GM12878 (cell line): Measurements from ENCODE around the gene SMIM5. TPM values are rescaled to one million over a fixed set of nuclear protein-coding genes. Genes with fewer than 3 reads are reported as not detected.
A peak's percentile ranks its signal among the peaks of the same experiment; 100 is the strongest.

Experiments used
- ATAC-seq: fragments of 200-7000 bp; cut with Tn5 transposase; 3 replicates; pipeline ENCODE4 v1.9.1; 2020; ENCODE audit warnings: mild to moderate bottlenecking, moderate library complexity
- BruUV-seq: library from RNA; stranded (reverse); fragments of 400-500 nt; replicated peaks from 2 replicates; lab custom pipeline; 2021; lab: Mats Ljungman, UMichigan
- CTCF ChIA-PET: fragments of 300-600 bp; sonication (Branson Sonifier 250); formaldehyde crosslinking; extraction: SDS; loops from one replicate; lab custom pipeline; 2021; ENCODE audit warnings: inconsistent platforms; lab: Yijun Ruan, JAX
- POLR2A ChIA-PET: fragments of 350-600 bp; formaldehyde crosslinking; extraction: SDS; loops from one replicate; lab custom pipeline; 2021; ENCODE audit warnings: inconsistent platforms; lab: Charles Lee
- RAD21 ChIA-PET: fragments of 300-600 bp; sonication (Branson Sonifier 250); formaldehyde crosslinking; loops from one replicate; lab custom pipeline; 2023; ENCODE audit warnings: antibody characterized with exemption; ENCODE audit not compliant: unreplicated experiment; lab: Charles Lee
- SMC1A ChIA-PET: fragments of 300-600 bp; sonication (Branson Sonifier 250); formaldehyde crosslinking; loops from one replicate; lab custom pipeline; 2023; ENCODE audit not compliant: unreplicated experiment, uncharacterized antibody; lab: Charles Lee
- DNase-seq: peaks from one replicate; pipeline ENCODE4 v3.0.0-alpha.2; 2011; ENCODE audit warnings: low read depth, low spot score
- FAIRE-seq: peaks from 3 replicates; lab custom pipeline; 2011; peaks lifted over from hg19 to GRCh38; lab: Jason Lieb, UNC
- H2AFZ ChIP-seq: 2 replicates; pipeline ENCODE4 v1.6.0; 2011; ENCODE audit warnings: low read depth, low read length, control low read depth; ENCODE audit not compliant: control insufficient read depth
- H3K27ac ChIP-seq: 2 replicates; pipeline ENCODE4 v1.5.1; 2011; ENCODE audit warnings: control low read depth; ENCODE audit not compliant: control insufficient read depth, insufficient read depth
- H3K27me3 ChIP-seq, 2 experiments: replicated peaks in 1 of 2; 2 replicates each; pipeline versions ENCODE4 v1.6.0 to v1.6.1; 2011; ENCODE audit warnings: low read length in 1 of 2; ENCODE audit not compliant: control insufficient read depth in 2 of 2, insufficient read depth in 2 of 2
- H3K36me3 ChIP-seq, 2 experiments: 2 replicates each; pipeline ENCODE4 v1.5.1; 2011; ENCODE audit warnings: low read length in 1 of 2; ENCODE audit not compliant: control insufficient read depth in 2 of 2, insufficient read depth in 2 of 2
- H3K4me1 ChIP-seq: 2 replicates; pipeline ENCODE4 v1.6.1; 2011; ENCODE audit warnings: mild to moderate bottlenecking, low read length, moderate library complexity, mixed read lengths; ENCODE audit not compliant: control insufficient read depth, insufficient read depth
- H3K4me2 ChIP-seq: 2 replicates; pipeline ENCODE4 v1.6.0; 2011; ENCODE audit warnings: control low read depth; ENCODE audit not compliant: control insufficient read depth, insufficient read depth
- H3K4me3 ChIP-seq: fragments of 200-600 bp; sonication (generic); 2 replicates; pipeline ENCODE4 v1.5.1; 2016
- H3K79me2 ChIP-seq: 2 replicates; pipeline ENCODE4 v1.6.0; 2011; ENCODE audit warnings: low read length; ENCODE audit not compliant: control insufficient read depth, insufficient read depth
- H3K9ac ChIP-seq: 2 replicates; pipeline ENCODE4 v1.8.0; 2011; ENCODE audit warnings: low read length, control low read depth, mixed read lengths; ENCODE audit not compliant: control insufficient read depth, insufficient read depth
- H3K9me3 ChIP-seq: replicated peaks from 3 replicates; pipeline ENCODE4 v1.5.1; 2011; ENCODE audit warnings: mild to moderate bottlenecking, low read length; ENCODE audit not compliant: control insufficient read depth, insufficient read depth
- H4K20me1 ChIP-seq: 2 replicates; pipeline ENCODE4 v1.6.0; 2011; ENCODE audit not compliant: control insufficient read depth, insufficient read depth
- ESRRA ChIP-seq: IDR thresholded peaks from 2 replicates; pipeline ENCODE4 v1.6.1; 2012; ENCODE audit warnings: mild to moderate bottlenecking, low read length, improper control_type of control experiment
- FOXM1 ChIP-seq: IDR thresholded peaks from 2 replicates; pipeline ENCODE4 v1.6.1; 2012; ENCODE audit warnings: low read depth, mild to moderate bottlenecking, inconsistent platforms, low read length, moderate library complexity
- IKZF1 ChIP-seq: fragments of 450-650 bp; conservative IDR thresholded peaks from 2 replicates; pipeline ENCODE4 v1.6.1; 2017; ENCODE audit warnings: antibody characterized with exemption, mild to moderate bottlenecking
- KLF5 ChIP-seq: fragments of 450-650 bp; IDR thresholded peaks from 2 replicates; pipeline ENCODE4 v1.6.1; 2014; ENCODE audit warnings: mild to moderate bottlenecking; ENCODE audit not compliant: partially characterized antibody
- NR2C2 ChIP-seq: IDR thresholded peaks from 2 replicates; pipeline ENCODE4 v1.6.1; 2011; ENCODE audit warnings: borderline replicate concordance, low read depth; ENCODE audit not compliant: control insufficient read depth, insufficient read length
- PAX5 ChIP-seq: IDR thresholded peaks from 2 replicates; pipeline ENCODE4 v1.6.1; 2011; ENCODE audit warnings: low read depth, low read length, borderline replicate concordance
- PML ChIP-seq: IDR thresholded peaks from 2 replicates; pipeline ENCODE4 v1.6.1; 2012; ENCODE audit warnings: low read length, inconsistent platforms
- RAD21 ChIP-seq: IDR thresholded peaks from 2 replicates; pipeline ENCODE4 v1.6.1; 2011; ENCODE audit warnings: mild to moderate bottlenecking, low read depth, low read length, moderate library complexity; ENCODE audit not compliant: insufficient read depth
- ZNF384 ChIP-seq: IDR thresholded peaks from 2 replicates; pipeline ENCODE4 v1.6.1; 2012; ENCODE audit warnings: low read depth, mild to moderate bottlenecking, low read length, improper control_type of control experiment, borderline replicate concordance
- WGBS: methylation state at CpG from one replicate; pipeline ENCODE4 v1.1.6; 2016; ENCODE audit warnings: low lambda C conversion rate; ENCODE audit not compliant: insufficient replicate concordance, insufficient coverage; ENCODE audit errors: missing lambda C conversion rate; 5-methylcytosine and 5-hydroxymethylcytosine counted together
- in situ Hi-C: fragments of 300-500 bp; cut with MboI; formaldehyde crosslinking; loops from 9 replicates; pipeline ENCODE4 v1.14.3; 2018; ENCODE audit warnings: mixed read lengths
- intact Hi-C: fragments of 100-400 bp; cut with micrococcal nuclease; formaldehyde crosslinking; loops from one replicate; pipeline ENCODE4 v1.14.2; 2022; ENCODE audit not compliant: unreplicated experiment
- polyA plus RNA-seq, 11 experiments: library from polyadenylated mRNA; depleted of rRNA in 4 of 11; unstranded in 6 of 11; stranded (reverse) in 5 of 11; fragments of >200 nt; fragmentation: Nextera tagmentation in 4 of 11; fragmentation: Illumina TruSeq in 1 of 11; extraction: Ambion mirVana in 4 of 11; extraction: Trizol in 1 of 11; gene quantifications; 1 replicate in 1 of 11; 2 replicates in 10 of 11; pipeline versions ENCODE4 v1.2.1 to v1.2.3, GENCODE V29; 2011 to 2016; ENCODE audit warnings: inconsistent platforms in 2 of 11, missing spikeins in 2 of 11, low read depth in 1 of 11
- total RNA-seq, 4 experiments: library from RNA; depleted of rRNA in 3 of 4; stranded (reverse); fragments of >200 nt in 3 of 4; fragmentation: Illumina TruSeq in 1 of 4; extraction: Trizol in 1 of 4; gene quantifications; 2 replicates each; pipeline versions ENCODE4 v1.2.1 to v1.2.3, GENCODE V29; 2013 to 2021
- TF ChIP-seq, protein P1 (sequence below): fragments of 450-650 bp; IDR thresholded peaks from 2 replicates; pipeline ENCODE4 v1.6.1; 2018; ENCODE audit warnings: borderline replicate concordance, mild to moderate bottlenecking; ENCODE audit not compliant: partially characterized antibody
- TF ChIP-seq, protein P2 (sequence below): IDR thresholded peaks from 2 replicates; pipeline ENCODE4 v1.6.1; 2012; ENCODE audit warnings: low read length, inconsistent platforms
- TF ChIP-seq, protein P3 (sequence below): fragments of 450-650 bp; IDR thresholded peaks from 2 replicates; pipeline ENCODE4 v1.6.1; 2016; ENCODE audit warnings: mild to moderate bottlenecking

The SMIM5 gene
- total and polyA plus RNA-seq, 10 of the 15 experiments (the other 5 are each of a cell fraction or from before 2014, with no cell fraction given), result 0.08 to 0.11 TPM; not detected in 8

DNA sequence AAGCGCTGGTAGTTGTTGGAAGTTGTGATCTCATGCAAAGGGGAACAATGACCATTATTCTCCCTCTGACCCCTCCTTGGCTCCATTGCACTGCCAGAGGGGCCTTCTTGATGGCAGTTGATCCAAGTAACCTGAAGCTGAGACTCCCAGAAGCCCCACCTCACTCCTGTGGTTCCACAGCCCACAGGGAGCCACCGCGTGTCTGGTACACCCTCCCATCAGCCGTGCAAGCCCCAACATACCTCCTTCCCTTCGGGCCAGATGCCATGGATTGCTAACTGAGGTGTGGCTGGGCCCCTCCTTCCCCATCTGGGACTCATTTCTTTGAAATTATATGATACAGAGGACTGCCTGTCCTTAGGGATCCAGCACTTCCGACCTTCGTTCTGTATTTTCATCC is 51.7 kb downstream of the SMIM5 start:
- BruUV-seq, result no TSS peak
- Histone ChIP-seq H3K9me3 (no peaks in the 10 kb centered on the region; the same call in 2 of the 3 replicates), H3K4me2 (peak overlapping the region; percentile 9; the same call in 1 of the 2 replicates), H3K4me1 (peaks cover 43% of the 10 kb centered on the region), H3K36me3 (peaks cover 0 to 20% of the 10 kb centered on the region in 2 experiments; a peak in 2 of 4 replicates), H4K20me1 (no peaks in the 10 kb centered on the region), H3K27ac (no peak overlapping the region), H3K9ac (no peak overlapping the region), H3K79me2 (peaks cover 45% of the 10 kb centered on the region), H3K4me3 (no peak overlapping the region), H3K27me3 (no peaks in the 10 kb centered on the region), H2AFZ (no peak overlapping the region)
- DNase-seq (no peak), FAIRE-seq (no peak), ATAC-seq (no peak)
- 79% methylated on average over 7 of the region's 7 CpGs for WGBS
- SMC1A ChIA-PET, result no interaction called here
- intact Hi-C loops (no loop called here), in situ Hi-C loops (no loop called here)
- TF ChIP-seq ESRRA (no peak), RAD21 (no peak), PAX5 (no peak), FOXM1 (no peak), KLF5 (no peak), PML (no peak), IKZF1 (no peak), ZNF384 (no peak), NR2C2 (no peak)
- TF ChIP-seq, protein P1, sequence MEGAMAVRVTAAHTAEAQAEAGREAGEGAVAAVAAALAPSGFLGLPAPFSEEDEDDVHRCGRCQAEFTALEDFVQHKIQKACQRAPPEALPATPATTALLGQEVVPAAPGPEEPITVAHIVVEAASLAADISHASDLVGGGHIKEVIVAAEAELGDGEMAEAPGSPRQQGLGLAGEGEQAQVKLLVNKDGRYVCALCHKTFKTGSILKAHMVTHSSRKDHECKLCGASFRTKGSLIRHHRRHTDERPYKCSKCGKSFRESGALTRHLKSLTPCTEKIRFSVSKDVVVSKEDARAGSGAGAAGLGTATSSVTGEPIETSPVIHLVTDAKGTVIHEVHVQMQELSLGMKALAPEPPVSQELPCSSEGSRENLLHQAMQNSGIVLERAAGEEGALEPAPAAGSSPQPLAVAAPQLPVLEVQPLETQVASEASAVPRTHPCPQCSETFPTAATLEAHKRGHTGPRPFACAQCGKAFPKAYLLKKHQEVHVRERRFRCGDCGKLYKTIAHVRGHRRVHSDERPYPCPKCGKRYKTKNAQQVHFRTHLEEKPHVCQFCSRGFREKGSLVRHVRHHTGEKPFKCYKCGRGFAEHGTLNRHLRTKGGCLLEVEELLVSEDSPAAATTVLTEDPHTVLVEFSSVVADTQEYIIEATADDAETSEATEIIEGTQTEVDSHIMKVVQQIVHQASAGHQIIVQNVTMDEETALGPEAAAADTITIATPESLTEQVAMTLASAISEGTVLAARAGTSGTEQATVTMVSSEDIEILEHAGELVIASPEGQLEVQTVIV, result no peak
- TF ChIP-seq, protein P2, sequence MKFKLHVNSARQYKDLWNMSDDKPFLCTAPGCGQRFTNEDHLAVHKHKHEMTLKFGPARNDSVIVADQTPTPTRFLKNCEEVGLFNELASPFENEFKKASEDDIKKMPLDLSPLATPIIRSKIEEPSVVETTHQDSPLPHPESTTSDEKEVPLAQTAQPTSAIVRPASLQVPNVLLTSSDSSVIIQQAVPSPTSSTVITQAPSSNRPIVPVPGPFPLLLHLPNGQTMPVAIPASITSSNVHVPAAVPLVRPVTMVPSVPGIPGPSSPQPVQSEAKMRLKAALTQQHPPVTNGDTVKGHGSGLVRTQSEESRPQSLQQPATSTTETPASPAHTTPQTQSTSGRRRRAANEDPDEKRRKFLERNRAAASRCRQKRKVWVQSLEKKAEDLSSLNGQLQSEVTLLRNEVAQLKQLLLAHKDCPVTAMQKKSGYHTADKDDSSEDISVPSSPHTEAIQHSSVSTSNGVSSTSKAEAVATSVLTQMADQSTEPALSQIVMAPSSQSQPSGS, result no peak
- TF ChIP-seq, protein P3, sequence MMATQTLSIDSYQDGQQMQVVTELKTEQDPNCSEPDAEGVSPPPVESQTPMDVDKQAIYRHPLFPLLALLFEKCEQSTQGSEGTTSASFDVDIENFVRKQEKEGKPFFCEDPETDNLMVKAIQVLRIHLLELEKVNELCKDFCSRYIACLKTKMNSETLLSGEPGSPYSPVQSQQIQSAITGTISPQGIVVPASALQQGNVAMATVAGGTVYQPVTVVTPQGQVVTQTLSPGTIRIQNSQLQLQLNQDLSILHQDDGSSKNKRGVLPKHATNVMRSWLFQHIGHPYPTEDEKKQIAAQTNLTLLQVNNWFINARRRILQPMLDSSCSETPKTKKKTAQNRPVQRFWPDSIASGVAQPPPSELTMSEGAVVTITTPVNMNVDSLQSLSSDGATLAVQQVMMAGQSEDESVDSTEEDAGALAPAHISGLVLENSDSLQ, result no peak
- CTCF ChIA-PET, result interaction anchor here (0.9 to 13.2 kb wide), 7 partner anchors 9 to 68 kb away, joined by 3 to 134 read pairs (median 10); no protein-coding TSS in a partner anchor
- POLR2A ChIA-PET, result no interaction called here
- RAD21 ChIA-PET, result interaction anchor here (1.2 to 3.5 kb wide), 2 partner anchors 64 to 69 kb away, joined by 4 to 21 read pairs; no protein-coding TSS in a partner anchor
